Amniotic stem cell (primary cell): ENCODE results near the gene SLAIN1.

Source experiments
- DNase-seq: peaks from one replicate; lab custom pipeline; 2025; lab: John Stamatoyannopoulos, UW

The SLAIN1 gene

DNA sequence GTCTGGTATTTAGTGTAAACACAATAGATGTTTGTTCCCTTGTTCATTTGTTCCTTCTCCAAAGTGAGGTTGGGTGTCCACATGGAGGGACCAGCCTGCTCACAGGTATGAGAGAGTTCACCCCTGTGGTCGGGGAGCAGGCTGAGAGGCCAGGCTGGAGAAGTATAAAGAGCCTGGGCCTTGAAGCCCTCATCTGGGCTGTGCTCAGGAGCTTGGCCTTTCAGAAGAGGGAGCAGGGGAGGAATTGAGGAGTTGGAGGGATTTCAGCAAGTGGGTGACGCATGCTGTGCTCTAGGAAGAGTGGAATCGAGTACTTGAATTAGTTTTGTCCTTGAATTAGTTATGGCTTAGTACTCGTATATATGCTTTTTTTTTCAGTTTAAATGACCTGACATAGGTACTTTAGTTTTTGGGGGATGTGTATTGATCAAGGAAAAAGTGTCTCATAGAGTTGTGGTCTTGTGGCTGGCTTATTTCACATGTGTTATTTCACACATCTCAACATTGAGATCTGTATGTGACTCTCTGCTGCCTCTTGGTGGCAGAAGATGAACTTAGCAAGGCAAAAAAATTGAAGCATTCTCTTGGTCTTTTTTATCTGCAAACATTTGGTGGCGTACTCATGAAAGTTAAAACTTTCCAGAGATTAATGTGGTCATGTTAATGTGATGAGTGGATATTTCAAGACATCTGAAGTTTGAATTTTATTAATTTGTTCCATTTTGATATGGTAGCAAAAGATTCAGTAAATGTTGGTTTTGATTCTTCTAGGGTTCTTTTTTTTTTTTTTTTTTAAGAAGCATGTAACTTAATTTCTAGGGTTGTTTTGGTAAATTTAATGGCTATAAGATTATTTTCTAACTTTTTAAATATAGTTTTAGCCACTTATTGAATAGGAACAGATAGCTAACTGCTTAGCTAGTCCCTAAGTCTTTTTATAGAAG is 54.3 kb downstream of the SLAIN1 start:
- DNase-seq: no peak

DNA sequence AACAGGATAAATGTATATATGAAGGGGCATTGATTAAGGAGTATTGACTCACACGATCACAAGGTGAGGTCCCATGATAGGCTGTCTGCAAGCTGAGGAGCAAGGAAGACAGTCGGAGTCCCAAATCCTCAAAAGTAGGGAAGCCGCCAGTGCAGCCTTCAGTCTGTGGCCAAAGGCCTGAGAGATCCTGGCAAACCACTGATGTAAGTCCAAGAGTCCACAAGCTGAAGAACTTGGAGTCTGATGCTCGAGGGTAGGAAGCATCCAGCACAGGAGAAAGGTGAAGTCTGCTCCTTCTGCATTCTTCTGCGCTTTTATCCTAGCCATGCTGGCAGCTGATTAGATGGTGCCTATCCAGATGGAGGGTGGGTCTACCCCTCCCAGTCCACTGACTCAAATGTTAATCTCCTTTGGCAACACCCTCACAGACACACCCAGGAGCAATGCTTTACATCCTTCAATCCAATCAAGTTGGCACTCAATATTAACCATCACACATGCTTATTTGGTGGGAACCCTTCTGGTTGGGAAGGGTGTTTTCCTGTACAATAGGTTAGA is 55.1 kb downstream of the SLAIN1 start:
- no peak for DNase-seq

DNA sequence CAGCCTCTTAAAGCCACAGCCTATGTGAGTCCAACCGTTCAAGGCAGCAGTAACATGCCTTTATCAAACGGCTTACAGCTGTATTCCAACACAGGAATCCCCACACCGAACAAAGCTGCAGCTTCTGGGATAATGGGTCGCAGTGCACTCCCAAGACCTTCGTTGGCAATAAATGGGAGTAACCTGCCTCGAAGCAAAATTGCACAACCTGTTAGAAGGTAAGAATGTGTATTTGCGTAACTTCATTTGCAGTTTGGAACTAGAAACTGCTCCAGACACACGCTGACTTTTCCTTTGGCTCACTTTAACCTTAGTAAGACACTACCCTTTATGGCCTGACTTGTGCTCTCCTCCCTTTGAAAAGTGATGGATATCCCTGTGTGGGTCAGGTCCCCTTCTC is 63.4 kb downstream of the SLAIN1 start:
- DNase-seq: no peak

DNA sequence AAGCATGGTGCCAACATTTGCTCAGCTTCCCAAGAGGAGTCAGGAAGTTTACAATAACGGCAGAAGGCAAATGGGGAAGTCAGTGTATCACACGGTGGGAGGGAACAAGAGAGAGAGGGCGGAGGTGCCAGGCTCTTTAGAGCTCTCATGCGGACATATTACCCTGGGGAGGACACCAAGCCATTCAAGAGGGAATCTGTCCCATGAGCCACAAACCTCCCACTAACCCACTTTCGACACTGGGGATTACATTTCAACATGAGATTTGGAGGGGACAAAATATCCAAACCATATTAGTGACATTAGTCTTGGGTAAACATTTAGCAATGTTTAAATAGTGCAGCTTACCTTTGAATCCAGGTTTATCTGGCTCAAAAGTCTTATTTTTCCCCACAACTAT is 69.9 kb downstream of the SLAIN1 start:
- no peak for DNase-seq

DNA sequence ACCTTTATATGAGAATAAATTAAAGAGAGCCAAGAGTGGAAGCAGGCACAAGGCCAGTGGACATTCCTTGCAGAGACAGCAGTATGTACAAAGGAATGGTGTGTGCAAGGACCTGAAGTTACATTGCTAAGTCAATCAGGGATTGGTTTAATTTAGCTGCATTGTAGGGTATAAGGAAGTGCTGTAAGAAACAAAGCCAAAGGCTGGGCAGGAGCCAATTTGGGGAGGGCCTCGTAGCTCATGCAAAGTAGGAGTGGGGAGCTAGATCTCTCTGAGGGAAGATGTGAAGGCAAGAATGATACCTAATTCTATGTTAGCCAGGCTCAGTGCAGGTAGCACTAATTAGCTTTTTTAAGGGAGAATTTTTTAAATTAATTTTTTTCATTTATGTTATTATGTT is 76.7 kb downstream of the SLAIN1 start:
- DNase-seq: no peak

DNA sequence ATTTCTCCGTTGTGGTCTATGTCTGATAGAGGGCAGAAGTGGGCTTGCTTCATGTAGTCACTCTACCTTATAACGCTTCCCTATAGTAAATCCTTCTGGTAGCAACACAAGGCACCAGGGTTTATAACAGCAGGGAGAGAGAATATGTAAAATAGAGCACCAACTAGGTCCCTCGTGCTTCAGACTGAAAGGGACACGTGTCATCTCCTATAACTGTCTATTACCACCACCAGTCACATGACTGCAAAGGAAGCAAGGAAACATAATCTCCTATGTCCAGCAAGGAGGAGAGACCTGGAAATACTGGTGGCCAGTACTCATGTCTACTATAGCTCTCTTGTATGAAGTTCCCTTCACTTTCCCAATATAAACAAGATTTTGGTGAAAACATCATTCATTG is 79.2 kb downstream of the SLAIN1 start:
- no peak for DNase-seq

DNA sequence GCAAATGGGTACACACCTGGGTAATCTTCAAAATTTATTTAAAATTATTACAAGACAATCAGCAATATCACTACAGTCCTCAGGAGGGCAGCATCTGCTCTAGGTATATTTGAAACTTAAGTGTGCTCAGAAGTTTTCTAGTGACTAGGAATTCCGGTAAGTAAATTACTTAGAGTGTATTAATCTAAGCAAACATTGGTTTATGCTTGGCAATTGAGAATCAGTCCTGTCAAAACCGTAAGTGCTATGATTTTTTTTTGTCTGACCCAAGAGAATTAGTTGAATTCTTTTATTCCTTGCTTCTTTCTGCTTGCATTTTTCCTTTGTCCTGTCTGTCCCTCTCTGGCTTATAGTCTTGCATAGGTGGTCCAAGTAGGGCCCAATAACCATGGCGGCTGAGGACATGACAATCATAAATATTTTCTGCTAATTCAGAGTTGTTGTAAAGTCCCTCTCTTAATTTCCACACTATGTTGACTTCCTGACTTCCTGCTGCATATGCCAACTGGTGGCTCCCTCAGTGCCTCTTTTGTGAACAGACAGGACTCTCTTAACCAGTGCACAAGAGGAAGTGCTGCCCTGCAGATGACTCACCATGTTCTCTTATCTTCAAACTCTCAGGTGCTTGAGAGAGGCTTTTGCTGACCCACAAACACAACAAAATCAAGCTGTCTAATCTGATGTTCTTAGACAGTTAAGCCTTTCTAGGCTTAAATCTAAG is 82.2 kb downstream of the SLAIN1 start:
- DNase-seq: peak; percentile 16

DNA sequence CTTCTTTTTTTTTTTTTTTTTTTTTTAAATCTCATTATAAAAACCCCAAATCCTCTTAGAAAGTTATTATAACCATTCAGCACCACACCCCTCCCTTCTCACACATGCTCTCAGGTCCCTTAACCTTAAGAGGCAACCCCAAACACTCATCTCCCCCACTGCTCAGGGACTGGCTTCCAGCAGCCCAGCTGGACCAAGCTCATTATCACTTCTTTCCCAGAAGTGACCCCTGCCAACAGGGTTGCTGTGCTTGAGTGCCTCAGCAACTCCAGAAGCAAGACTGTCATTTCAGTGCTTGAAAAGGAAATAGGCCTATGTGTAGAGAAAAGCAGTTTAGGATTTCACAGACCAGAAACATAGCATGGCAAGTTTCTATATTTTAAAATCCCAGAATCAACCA is 84.3 kb downstream of the SLAIN1 start:
- DNase-seq: no peak

DNA sequence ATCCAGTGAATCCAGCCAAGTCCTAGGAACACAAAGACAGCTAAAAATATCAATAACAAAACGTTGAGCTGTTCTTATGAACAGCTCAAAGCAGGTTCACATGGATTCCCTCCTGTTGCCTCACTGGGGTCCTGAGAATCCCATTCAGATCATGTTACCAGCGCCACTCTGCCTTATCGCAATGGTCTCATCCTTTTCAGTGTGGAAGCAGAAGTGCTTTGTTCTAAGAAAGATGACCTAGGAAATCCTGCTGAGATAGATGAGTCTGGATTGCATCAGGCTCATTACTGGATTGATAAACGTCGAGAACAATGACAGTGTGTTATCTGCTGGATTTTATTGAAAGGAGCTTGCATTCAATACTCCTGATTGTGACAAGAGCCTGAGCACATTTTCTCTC is 87.0 kb downstream of the SLAIN1 start:
- DNase-seq: no peak

DNA sequence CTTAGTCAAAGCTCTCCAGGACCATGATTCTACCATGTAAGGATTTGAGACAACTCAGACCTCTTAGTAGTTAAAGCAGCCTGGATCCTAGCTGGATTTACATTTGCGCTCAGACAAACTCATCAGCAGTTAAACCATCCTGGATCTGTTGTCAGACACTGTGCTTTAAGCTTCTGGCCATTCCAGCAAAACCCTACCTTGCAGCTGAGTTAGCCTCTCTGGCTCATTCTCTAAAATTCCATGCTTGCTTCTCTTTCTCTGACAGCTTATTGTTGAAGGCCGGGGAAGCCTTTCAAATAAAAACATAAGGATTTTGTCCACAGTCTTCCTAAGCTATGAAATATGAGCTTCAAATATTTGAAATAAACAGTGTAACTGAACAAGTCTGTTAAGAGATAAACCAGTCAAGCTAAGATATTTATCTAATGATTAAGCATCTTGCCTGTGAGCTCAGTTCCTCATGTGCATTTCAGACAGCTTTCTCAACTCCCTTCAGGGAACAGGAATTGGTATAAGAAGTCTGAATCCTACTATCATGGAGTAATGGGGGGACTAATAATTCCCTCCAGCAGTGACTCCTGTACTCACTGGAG is 89.3 kb downstream of the SLAIN1 start:
- no peak for DNase-seq

DNA sequence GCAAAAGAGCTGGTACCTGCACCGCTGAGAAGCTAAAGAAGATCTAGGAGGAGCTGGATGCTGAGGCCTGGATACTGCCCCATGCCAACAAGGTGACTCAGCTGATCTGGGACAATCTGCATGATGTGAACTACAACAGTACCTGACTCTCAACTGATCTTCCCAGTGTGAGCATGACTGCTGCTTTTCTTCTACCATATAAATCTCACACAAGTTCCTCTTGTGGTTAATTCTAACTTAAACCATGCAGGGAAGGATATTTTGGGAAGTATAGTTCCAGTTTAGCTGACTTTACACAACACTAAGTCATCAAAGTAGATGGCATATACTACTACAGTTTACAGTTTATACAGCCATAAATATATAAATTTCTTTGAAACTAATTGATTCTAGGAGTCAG is 91.9 kb downstream of the SLAIN1 start:
- no peak for DNase-seq

DNA sequence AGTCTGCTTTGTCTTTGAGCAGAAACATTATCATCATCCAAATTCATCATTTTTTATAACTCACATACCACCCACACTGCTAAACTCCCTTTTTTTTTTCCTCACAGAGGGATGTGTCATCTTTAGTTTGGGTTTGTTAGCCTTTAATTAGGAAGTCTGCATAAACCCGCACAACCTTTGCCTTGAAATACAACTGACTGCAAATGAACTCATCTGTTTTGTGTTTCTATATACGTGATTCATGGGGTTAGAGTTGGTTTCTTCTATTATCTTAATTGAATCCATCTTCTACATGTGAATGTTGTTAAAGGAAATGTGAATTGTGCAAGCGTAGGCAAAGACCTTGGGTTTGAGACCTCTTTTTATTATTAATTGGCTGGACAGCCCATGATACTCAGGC is 102.7 kb downstream of the SLAIN1 start:
- DNase-seq: no peak

DNA sequence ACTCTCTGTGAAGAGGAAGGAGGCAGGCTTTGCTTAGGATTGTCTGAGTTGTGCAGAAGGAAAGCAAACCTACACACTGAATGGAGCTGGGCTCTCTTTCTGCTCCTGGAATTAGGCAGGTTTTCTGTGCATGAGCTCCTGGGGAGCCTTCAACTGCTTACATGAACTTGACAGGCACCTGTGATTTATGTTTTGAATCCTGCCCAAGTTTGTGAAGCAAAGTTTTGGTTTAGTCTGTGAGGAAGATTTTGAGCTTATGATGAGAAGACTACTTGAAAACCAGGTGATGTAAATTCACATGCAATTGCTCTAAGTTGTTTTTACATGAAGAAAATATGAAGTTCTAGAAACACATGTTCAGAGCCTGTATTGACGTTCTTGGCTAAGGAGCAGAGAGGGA is 109.0 kb downstream of the SLAIN1 start:
- no peak for DNase-seq

DNA sequence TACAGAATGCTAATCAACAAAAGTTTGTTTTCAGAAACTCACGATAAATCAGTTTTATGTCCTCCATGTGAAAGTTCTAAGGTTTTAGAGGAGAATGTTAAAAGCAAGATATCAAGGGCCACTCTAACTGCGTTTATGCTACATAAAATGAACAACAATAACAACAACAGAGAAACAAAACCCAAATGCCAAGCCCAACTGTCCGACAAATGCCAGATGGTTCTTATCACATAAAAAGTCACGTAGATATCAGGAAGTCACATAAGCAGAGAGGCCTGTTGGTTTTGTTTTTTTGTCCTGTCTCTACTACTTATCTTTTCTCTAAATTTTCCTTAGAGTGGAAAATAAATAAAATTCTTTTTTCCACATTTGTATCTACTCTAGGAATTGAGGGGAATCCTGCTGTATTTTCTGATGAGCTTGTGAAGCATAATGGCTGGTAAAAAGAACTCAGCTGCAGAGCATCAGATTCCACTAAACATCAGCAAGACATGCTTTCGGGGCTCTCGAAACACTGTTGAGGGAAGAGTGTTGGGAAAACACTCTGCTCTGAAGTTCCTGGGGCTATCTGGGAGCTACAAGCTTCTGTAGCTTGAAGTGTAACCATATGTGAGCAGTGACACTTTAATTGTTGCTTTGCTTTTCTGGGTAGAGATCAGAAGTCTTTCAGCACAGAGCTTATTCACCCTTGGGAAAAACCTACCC is 110.1 kb downstream of the SLAIN1 start:
- no peak for DNase-seq

DNA sequence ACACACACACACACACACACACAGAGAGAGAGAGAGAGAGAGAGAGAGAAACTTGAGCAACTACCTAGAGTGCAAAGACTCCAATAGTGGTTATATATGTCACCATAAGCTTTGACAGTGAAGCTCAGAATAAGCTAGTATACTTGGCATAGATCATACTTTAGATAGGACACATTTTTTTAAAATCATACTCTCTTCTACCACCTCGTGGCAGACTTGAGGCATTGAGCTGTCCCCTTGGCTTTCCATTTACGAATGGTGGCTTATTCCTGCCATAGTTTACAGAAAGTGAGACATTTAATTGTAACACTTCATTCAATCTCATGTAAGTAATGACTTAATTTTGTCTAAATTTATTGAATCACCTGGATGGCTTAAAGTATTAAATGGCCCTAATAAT is 112.9 kb downstream of the SLAIN1 start:
- no peak for DNase-seq

DNA sequence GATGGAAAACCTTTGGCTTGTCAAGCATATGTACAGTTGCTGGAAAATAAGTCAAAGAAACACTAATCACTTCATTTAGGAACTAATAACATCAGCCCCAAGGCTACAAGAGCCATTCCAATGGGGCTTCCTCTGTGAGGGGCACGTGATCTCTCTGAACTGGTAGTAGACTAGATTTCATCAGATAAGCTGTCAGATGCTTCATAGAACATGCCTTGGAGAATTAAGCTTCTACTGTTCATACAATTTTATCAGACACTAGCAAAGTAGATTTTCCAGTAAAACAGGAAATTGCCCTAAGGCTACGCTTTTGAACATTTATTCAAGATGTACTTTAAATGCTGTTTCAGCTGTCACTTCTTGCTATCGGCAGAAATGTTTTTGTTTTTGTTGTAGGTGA is 113.4 kb downstream of the SLAIN1 start:
- DNase-seq: no peak

DNA sequence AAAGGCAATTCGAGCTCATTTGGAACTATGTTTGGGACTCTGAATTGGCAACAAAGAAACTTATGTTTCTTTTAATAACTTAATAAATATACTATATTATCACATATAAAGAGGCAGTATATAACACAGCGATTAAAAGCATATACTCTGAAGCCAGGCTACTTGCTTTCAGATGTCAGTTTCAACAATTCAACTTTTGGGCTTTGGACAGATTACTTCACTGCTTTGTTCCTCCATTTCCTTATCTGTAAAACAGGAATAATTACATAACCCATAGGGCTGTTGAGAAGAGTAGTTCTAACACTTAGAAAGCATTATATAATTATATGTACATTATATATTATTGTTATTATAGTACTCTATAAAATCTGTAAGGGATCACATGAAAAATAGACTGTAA is 113.9 kb downstream of the SLAIN1 start:
- no peak for DNase-seq

DNA sequence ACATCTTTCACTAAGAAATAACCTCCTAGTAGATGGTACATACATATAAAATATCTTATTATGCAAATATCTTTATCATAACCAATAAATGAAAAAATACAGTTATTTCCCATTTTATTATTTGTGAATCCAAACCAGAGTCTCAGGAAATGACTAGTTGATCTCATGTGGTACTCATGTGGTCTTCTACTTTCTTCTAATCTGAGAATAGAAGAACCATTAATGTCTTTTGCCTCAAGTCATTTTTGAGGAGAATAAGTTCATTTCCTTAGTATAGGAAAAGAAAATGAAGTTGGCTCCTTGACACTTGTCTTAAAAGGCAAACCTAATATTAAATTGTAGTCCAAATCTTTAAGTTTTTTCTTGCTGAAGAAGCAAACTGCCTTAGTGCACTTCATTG is 114.5 kb downstream of the SLAIN1 start:
- no peak for DNase-seq
